Hair follicular keratinocyte (primary cell): ENCODE data around the gene OR7D2. TPM values are rescaled to one million over a fixed set of nuclear protein-coding genes. Genes with fewer than 3 reads are reported as not detected.

Source experiments
- total RNA-seq: library from RNA; depleted of rRNA; stranded (reverse); fragments of >200 nt; gene quantifications from 2 replicates; pipeline ENCODE4 v1.2.3, GENCODE V29; 2015

OR7D2 gene
- total RNA-seq, result under 0.01 TPM in 1 of 2 replicates, not detected in the other

GRCh38 chr19:9178901-9179300, at the start of gene OR7D2:
Gene OR7D2, plus strand, starts transcription at chr19:9178979. Its CDS starts 6,803 bp downstream, at chr19:9185782.

GRCh38 chr19:9140159-9140874, 38.5 kb upstream of the OR7D2 start, which contains the start of gene ZNF317:
Gene ZNF317, plus strand, starts transcription at chr19:9140397. Its CDS starts 15,620 bp downstream, at chr19:9156017.

GRCh38 chr19:9219489-9219888, 40.7 kb downstream of the OR7D2 start, which contains the start of gene OR7D4:
Gene OR7D4, minus strand, starts transcription at chr19:9219589. Its CDS starts 4,752 bp downstream, at chr19:9214837.

Other genes starting within 250 kb of the OR7D2 start
- gene MUC16, start 168.6 kb upstream of the OR7D2 start, total RNA-seq, result not detected in 2 replicates
- gene OR1M1, start 91.9 kb upstream of the OR7D2 start, total RNA-seq, result not detected in 2 replicates
- gene OR7G2, start 71.5 kb upstream of the OR7D2 start, total RNA-seq, result not detected in 2 replicates
- not detected in 2 replicates for gene OR7G1, start 63.2 kb upstream of the OR7D2 start, total RNA-seq
- gene OR7G3, start 52.0 kb upstream of the OR7D2 start, total RNA-seq, result not detected in 2 replicates
- gene ZNF317, start 38.6 kb upstream of the OR7D2 start, total RNA-seq, result 12.8 and 15.0 TPM in 2 replicates
- not detected in 2 replicates for gene OR7D4, start 40.6 kb downstream of the OR7D2 start, total RNA-seq
- not detected in 2 replicates for gene OR7E24, start 72.0 kb downstream of the OR7D2 start, total RNA-seq
- gene ZNF699, start 130.9 kb downstream of the OR7D2 start, total RNA-seq, result 10.9 and 19.1 TPM in 2 replicates
- gene ZNF559, start 145.2 kb downstream of the OR7D2 start, total RNA-seq, result 4.9 and 5.2 TPM in 2 replicates
- gene ZNF177, start 184.0 kb downstream of the OR7D2 start, total RNA-seq, result 0.08 and 0.39 TPM in 2 replicates